Measurements from ENCODE around the gene CCNY. TPM values are rescaled to one million over a fixed set of nuclear protein-coding genes. Genes with fewer than 3 reads are reported as not detected.

The CCNY gene
- total RNA-seq, 2 experiments from 2014 or later: 64.9 to 66.9 TPM

GRCh38 chr10:35588836-35589235 lies 252.5 kb downstream of the CCNY start:
- H3K9me3 Mint-ChIP-seq: peaks cover 4% of the 10 kb centered on the region
- Histone ChIP-seq H3K4me3 (ENCODE audit: low read length) (no peak overlapping the region), H3K4me1 (ENCODE audit: insufficient read depth, low read length) (no peaks in the 10 kb centered on the region), H3K9me3 (ENCODE audit: control insufficient read depth in 1 of 2, insufficient read depth in 1 of 2, low read length in 2 of 2) (peaks cover 5 to 8% of the 10 kb centered on the region in 2 experiments), H3K36me3 (ENCODE audit: insufficient read depth, low read length) (no peaks in the 10 kb centered on the region), H3K27me3 (ENCODE audit: control insufficient read depth in 1 of 2, insufficient read depth in 2 of 2, low read length in 2 of 2) (peaks cover 2 to 3% of the 10 kb centered on the region in 2 experiments), H3K27ac (ENCODE audit: low read depth in 1 of 2, low read length in 2 of 2) (no peak overlapping the region)
- POLR2A ChIA-PET: no interaction called here
- no peak overlapping the region for H3K4me3 Mint-ChIP-seq
- H3K27ac Mint-ChIP-seq: no peak overlapping the region
- DNase-seq: no peak
- intact Hi-C loops (cut with DNase I, micrococcal nuclease): no loop called here
- no peak for ATAC-seq (ENCODE audit: poor library complexity)
- no peaks in the 10 kb centered on the region for H3K4me1 Mint-ChIP-seq (ENCODE audit: low read depth)
- no peak for TF ChIP-seq CTCF (IDR thresholded peaks at IDR 0.05)
- peaks cover 21% of the 10 kb centered on the region for H3K27me3 Mint-ChIP-seq
- CTCF ChIA-PET: no interaction called here
- H3K36me3 Mint-ChIP-seq (ENCODE audit: low read depth): no peaks in the 10 kb centered on the region

- H3K4me3 ChIP-seq (ENCODE audit: low read length): no peak overlapping the region
- H3K4me3 Mint-ChIP-seq: no peak overlapping the region
- H3K9me3 Mint-ChIP-seq: peaks cover 4% of the 10 kb centered on the region
- ATAC-seq (ENCODE audit: poor library complexity): no peak
- H3K36me3 Mint-ChIP-seq (ENCODE audit: low read depth): no peaks in the 10 kb centered on the region
- peaks cover 2 to 3% of the 10 kb centered on the region in 2 experiments for H3K27me3 ChIP-seq (ENCODE audit: control insufficient read depth in 1 of 2, insufficient read depth in 2 of 2, low read length in 2 of 2)
- no peaks in the 10 kb centered on the region for H3K4me1 ChIP-seq (ENCODE audit: insufficient read depth, low read length)
- no peaks in the 10 kb centered on the region for H3K36me3 ChIP-seq (ENCODE audit: insufficient read depth, low read length)
- ChIA-PET CTCF (no interaction called here), POLR2A (no interaction called here)
- no peak overlapping the region for H3K27ac Mint-ChIP-seq
- H3K9me3 ChIP-seq (ENCODE audit: control insufficient read depth in 1 of 2, insufficient read depth in 1 of 2, low read length in 2 of 2): peaks cover 5 to 15% of the 10 kb centered on the region in 2 experiments
- no peak for DNase-seq
- H3K4me1 Mint-ChIP-seq (ENCODE audit: low read depth): no peaks in the 10 kb centered on the region
- TF ChIP-seq CTCF (IDR thresholded peaks at IDR 0.05): no peak
- H3K27ac ChIP-seq (ENCODE audit: low read depth in 1 of 2, low read length in 2 of 2): no peak overlapping the region
- intact Hi-C loops (cut with DNase I, micrococcal nuclease): no loop called here
- peaks cover 11% of the 10 kb centered on the region for H3K27me3 Mint-ChIP-seq
Observed at GRCh38 chr10:35592441-35592840, 256.1 kb downstream of the CCNY start.

- no peak overlapping the region for H3K27ac Mint-ChIP-seq
- Histone ChIP-seq H3K9me3 (ENCODE audit: control insufficient read depth in 1 of 2, insufficient read depth in 1 of 2, low read length in 2 of 2) (peaks cover 5 to 15% of the 10 kb centered on the region in 2 experiments), H3K4me3 (ENCODE audit: low read length) (no peak overlapping the region), H3K27me3 (ENCODE audit: control insufficient read depth in 1 of 2, insufficient read depth in 2 of 2, low read length in 2 of 2) (no peaks in the 10 kb centered on the region), H3K36me3 (ENCODE audit: insufficient read depth, low read length) (no peaks in the 10 kb centered on the region), H3K27ac (ENCODE audit: low read depth in 1 of 2, low read length in 2 of 2) (no peak overlapping the region), H3K4me1 (ENCODE audit: insufficient read depth, low read length) (no peaks in the 10 kb centered on the region)
- H3K4me1 Mint-ChIP-seq (ENCODE audit: low read depth): no peaks in the 10 kb centered on the region
- POLR2A ChIA-PET: no interaction called here
- H3K4me3 Mint-ChIP-seq: no peak overlapping the region
- CTCF ChIA-PET: no interaction called here
- DNase-seq (no peak), ATAC-seq (ENCODE audit: poor library complexity) (no peak)
- intact Hi-C loops (cut with DNase I, micrococcal nuclease): no loop called here
- H3K36me3 Mint-ChIP-seq (ENCODE audit: low read depth): no peaks in the 10 kb centered on the region
- peaks cover 4% of the 10 kb centered on the region for H3K9me3 Mint-ChIP-seq
- H3K27me3 Mint-ChIP-seq: peaks cover 21% of the 10 kb centered on the region
- TF ChIP-seq CTCF (IDR thresholded peaks at IDR 0.05): no peak
Observed at GRCh38 chr10:35594115-35595079, 258.1 kb downstream of the CCNY start.
